ENCODE measurements around the gene FGD5. TPM values are rescaled to one million over a fixed set of nuclear protein-coding genes. Genes with fewer than 3 reads are reported as not detected.
A peak's percentile ranks its signal among the peaks of the same experiment; 100 is the strongest.

The FGD5 gene
- total RNA-seq, 1 donor from 2014 or later: 15.3 TPM

- Mint-ChIP-seq H3K9me3 (no peaks in the 10 kb centered on the region), H3K4me1 (ENCODE audit: unreplicated experiment) (no peaks in the 10 kb centered on the region), H3K27me3 (peaks cover 18% of the 10 kb centered on the region), H3K4me3 (no peak overlapping the region), H3K36me3 (no peaks in the 10 kb centered on the region), H3K27ac (no peak overlapping the region)
- DNase-seq (ENCODE audit: extremely low spot score, unreplicated experiment): no peak
- no peak for TF ChIP-seq CTCF (conservative IDR thresholded peaks at IDR 0.05)
Observed at GRCh38 chr3:14926592-14926991, 107.8 kb downstream of the FGD5 start.

- H3K4me1 Mint-ChIP-seq (ENCODE audit: unreplicated experiment): no peaks in the 10 kb centered on the region
- H3K27me3 Mint-ChIP-seq: peaks cover 18% of the 10 kb centered on the region
- no peak overlapping the region for H3K4me3 Mint-ChIP-seq
- no peak for DNase-seq (ENCODE audit: extremely low spot score, unreplicated experiment)
- no peak for TF ChIP-seq CTCF (conservative IDR thresholded peaks at IDR 0.05)
- H3K9me3 Mint-ChIP-seq: no peaks in the 10 kb centered on the region
- H3K27ac Mint-ChIP-seq: no peak overlapping the region
- H3K36me3 Mint-ChIP-seq: no peaks in the 10 kb centered on the region
Observed at GRCh38 chr3:14927308-14927707, 108.5 kb downstream of the FGD5 start.

GRCh38 chr3:14929310-14930074 lies 110.7 kb downstream of the FGD5 start:
- H3K27ac Mint-ChIP-seq: no peak overlapping the region
- peaks cover 18% of the 10 kb centered on the region for H3K4me1 Mint-ChIP-seq (ENCODE audit: unreplicated experiment)
- no peak for DNase-seq (ENCODE audit: extremely low spot score, unreplicated experiment)
- peaks cover 11% of the 10 kb centered on the region for H3K27me3 Mint-ChIP-seq
- no peaks in the 10 kb centered on the region for H3K36me3 Mint-ChIP-seq
- TF ChIP-seq CTCF (conservative IDR thresholded peaks at IDR 0.05): no peak
- H3K9me3 Mint-ChIP-seq: no peaks in the 10 kb centered on the region
- H3K4me3 Mint-ChIP-seq: no peak overlapping the region

- peak overlapping the region; percentile 77 for H3K27ac Mint-ChIP-seq
- peaks cover 18% of the 10 kb centered on the region for H3K4me1 Mint-ChIP-seq (ENCODE audit: unreplicated experiment)
- H3K36me3 Mint-ChIP-seq: no peaks in the 10 kb centered on the region
- TF ChIP-seq CTCF (conservative IDR thresholded peaks at IDR 0.05): no peak
- H3K9me3 Mint-ChIP-seq: no peaks in the 10 kb centered on the region
- H3K27me3 Mint-ChIP-seq: peaks cover 7% of the 10 kb centered on the region
- no peak for DNase-seq (ENCODE audit: extremely low spot score, unreplicated experiment)
- peak overlapping the region; percentile 31 for H3K4me3 Mint-ChIP-seq
Observed at GRCh38 chr3:14933820-14934425, 115.2 kb downstream of the FGD5 start.

- peak overlapping the region; percentile 26 for H3K27ac Mint-ChIP-seq
- peaks cover 18% of the 10 kb centered on the region for H3K4me1 Mint-ChIP-seq (ENCODE audit: unreplicated experiment)
- no peaks in the 10 kb centered on the region for H3K36me3 Mint-ChIP-seq
- TF ChIP-seq CTCF (conservative IDR thresholded peaks at IDR 0.05): no peak
- peaks cover 3% of the 10 kb centered on the region for H3K27me3 Mint-ChIP-seq
- no peaks in the 10 kb centered on the region for H3K9me3 Mint-ChIP-seq
- no peak for DNase-seq (ENCODE audit: extremely low spot score, unreplicated experiment)
- no peak overlapping the region for H3K4me3 Mint-ChIP-seq
Observed at GRCh38 chr3:14935592-14936345, 117.0 kb downstream of the FGD5 start.

Data from type B pancreatic cell (in vitro differentiated cells).